Measurements from ENCODE around the gene SPG11. TPM values are rescaled to one million over a fixed set of nuclear protein-coding genes. Genes with fewer than 3 reads are reported as not detected.

Gene SPG11
- total RNA-seq, 1 experiment from 2014 or later, result 55.0 TPM

GRCh38 chr15:44595246-44595645, 68.2 kb downstream of the SPG11 start:
- intact Hi-C loops (cut with micrococcal nuclease; ENCODE audit: unreplicated experiment) (loop anchor here (10.0 kb wide), 1 partner anchor 140 kb away; the partner anchor contains the start of gene TRIM69), in situ Hi-C loops (cut with HindIII; ENCODE audit: low pct_unique_long_range_greater_than_20kb, low sequenced_read_pairs) (no loop called here)
- no peak for TF ChIP-seq POLR2AphosphoS5 (IDR thresholded peaks at IDR 0.05; ENCODE audit: low read depth, low read length)
- DNase-seq (ENCODE audit: low read depth, low spot score), result no peak
- Histone ChIP-seq H3K36me3 (ENCODE audit: control insufficient read depth, insufficient read depth, low read length) (peaks cover 8% of the 10 kb centered on the region), H3K27me3 (ENCODE audit: control insufficient read depth, insufficient read depth, low read length) (no peaks in the 10 kb centered on the region), H3K4me1 (ENCODE audit: control insufficient read depth, insufficient read depth, low read length) (no peaks in the 10 kb centered on the region), H3K27ac (ENCODE audit: low read length) (no peak overlapping the region), H3K9me3 (ENCODE audit: control insufficient read depth, insufficient read depth, low read depth, low read length) (no peaks in the 10 kb centered on the region), H3K4me3 (ENCODE audit: low read depth in 2 of 2, low read length in 2 of 2) (no peak overlapping the region)
- BruUV-seq (replicated peaks), result no TSS peak
- POLR2A ChIA-PET, result no interaction called here
- no peak for ATAC-seq
- CTCF ChIA-PET, result no interaction called here

DNA sequence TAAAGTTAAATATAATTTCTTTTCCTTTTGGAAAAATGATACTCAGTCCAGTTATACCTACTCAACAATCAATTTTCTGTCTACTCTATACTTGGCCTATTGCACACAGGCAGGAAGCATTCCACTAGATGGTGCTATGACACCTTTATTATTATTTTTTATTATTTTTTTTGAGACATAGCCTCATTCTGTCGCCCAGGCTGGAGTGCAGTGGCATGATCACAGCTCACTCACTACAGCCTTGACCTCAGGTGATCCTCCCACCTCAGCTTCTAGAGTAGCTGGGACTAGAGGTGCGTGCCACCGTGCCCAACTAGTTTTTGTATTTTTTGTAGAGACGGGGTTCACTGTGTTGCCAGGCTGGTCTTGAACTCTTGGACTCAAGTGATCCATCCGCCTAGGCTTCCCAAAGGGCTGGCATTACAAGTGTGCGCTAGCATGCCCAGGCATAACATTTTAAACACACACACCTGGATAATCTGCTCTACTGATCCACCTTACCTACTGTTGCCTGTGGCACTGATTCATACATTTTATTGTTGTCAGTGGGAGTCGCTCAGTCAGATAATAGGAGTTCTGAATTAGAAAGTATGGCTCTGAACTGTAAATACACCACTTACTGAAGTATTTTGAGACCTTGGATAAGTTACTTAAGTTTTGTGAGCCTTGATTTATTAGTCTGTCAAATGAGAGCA, 70.3 kb downstream of the SPG11 start:
- intact Hi-C loops (cut with micrococcal nuclease; ENCODE audit: unreplicated experiment) (loop anchor here (10.0 kb wide), 1 partner anchor 142 kb away; the partner anchor contains the start of gene TRIM69), in situ Hi-C loops (cut with HindIII; ENCODE audit: low pct_unique_long_range_greater_than_20kb, low sequenced_read_pairs) (no loop called here)
- Histone ChIP-seq H3K9me3 (ENCODE audit: control insufficient read depth, insufficient read depth, low read depth, low read length) (no peaks in the 10 kb centered on the region), H3K36me3 (ENCODE audit: control insufficient read depth, insufficient read depth, low read length) (peaks cover 13% of the 10 kb centered on the region), H3K4me1 (ENCODE audit: control insufficient read depth, insufficient read depth, low read length) (no peaks in the 10 kb centered on the region), H3K27ac (ENCODE audit: low read length) (no peak overlapping the region), H3K27me3 (ENCODE audit: control insufficient read depth, insufficient read depth, low read length) (no peaks in the 10 kb centered on the region), H3K4me3 (ENCODE audit: low read depth in 2 of 2, low read length in 2 of 2) (no peak overlapping the region)
- ATAC-seq (peak; percentile 83), DNase-seq (ENCODE audit: low read depth, low spot score) (no peak)
- TF ChIP-seq, protein P1, sequence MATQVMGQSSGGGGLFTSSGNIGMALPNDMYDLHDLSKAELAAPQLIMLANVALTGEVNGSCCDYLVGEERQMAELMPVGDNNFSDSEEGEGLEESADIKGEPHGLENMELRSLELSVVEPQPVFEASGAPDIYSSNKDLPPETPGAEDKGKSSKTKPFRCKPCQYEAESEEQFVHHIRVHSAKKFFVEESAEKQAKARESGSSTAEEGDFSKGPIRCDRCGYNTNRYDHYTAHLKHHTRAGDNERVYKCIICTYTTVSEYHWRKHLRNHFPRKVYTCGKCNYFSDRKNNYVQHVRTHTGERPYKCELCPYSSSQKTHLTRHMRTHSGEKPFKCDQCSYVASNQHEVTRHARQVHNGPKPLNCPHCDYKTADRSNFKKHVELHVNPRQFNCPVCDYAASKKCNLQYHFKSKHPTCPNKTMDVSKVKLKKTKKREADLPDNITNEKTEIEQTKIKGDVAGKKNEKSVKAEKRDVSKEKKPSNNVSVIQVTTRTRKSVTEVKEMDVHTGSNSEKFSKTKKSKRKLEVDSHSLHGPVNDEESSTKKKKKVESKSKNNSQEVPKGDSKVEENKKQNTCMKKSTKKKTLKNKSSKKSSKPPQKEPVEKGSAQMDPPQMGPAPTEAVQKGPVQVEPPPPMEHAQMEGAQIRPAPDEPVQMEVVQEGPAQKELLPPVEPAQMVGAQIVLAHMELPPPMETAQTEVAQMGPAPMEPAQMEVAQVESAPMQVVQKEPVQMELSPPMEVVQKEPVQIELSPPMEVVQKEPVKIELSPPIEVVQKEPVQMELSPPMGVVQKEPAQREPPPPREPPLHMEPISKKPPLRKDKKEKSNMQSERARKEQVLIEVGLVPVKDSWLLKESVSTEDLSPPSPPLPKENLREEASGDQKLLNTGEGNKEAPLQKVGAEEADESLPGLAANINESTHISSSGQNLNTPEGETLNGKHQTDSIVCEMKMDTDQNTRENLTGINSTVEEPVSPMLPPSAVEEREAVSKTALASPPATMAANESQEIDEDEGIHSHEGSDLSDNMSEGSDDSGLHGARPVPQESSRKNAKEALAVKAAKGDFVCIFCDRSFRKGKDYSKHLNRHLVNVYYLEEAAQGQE (IDR thresholded peaks at IDR 0.05; ENCODE audit: insufficient read depth in 1 of 2, low read depth in 2 of 2, low read length in 1 of 2), result no peak
- TF ChIP-seq CTCF (IDR thresholded peaks at IDR 0.05) (peak; percentile 73), SIN3A (IDR thresholded peaks at IDR 0.05; ENCODE audit: borderline replicate concordance, insufficient read depth, low read depth, low read length) (no peak), TCF7L2 (IDR thresholded peaks at IDR 0.05; ENCODE audit: low read depth, low read length) (no peak)
- no TSS peak for BruUV-seq (replicated peaks)
- ChIA-PET CTCF (interaction anchor here (0.6 to 0.7 kb wide), 2 partner anchors 67 to 123 kb away, joined by 3 to 4 read pairs; no protein-coding TSS in a partner anchor), POLR2A (interaction anchor here (0.6 kb wide), 2 partner anchors 740 to 1396 kb away, joined by 3 to 4 read pairs; no protein-coding TSS in a partner anchor)

DNA sequence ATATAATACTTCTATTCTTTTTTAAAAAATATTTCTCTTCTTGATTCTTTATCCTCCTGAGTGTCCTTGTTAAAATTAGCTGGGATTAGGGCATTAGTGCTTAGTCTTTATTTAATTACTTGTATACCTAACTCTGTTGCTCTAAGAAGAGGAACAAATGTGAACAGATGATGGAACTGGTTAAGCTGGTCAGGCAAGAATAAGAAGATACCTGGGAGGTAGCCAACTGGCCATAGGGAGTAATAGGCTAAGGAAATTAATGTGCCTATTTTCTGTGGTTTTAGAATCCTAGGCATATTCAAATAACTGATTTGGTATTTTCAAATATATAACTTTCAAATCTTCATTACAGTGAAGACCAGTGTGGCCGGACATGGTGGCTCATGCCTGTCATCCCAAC, 72.1 kb downstream of the SPG11 start:
- ChIA-PET POLR2A (interaction anchor here (0.7 kb wide), 1 partner anchor 458 kb away, joined by 18 read pairs; no protein-coding TSS in a partner anchor), CTCF (no interaction called here)
- Histone ChIP-seq H3K27ac (ENCODE audit: low read length) (no peak overlapping the region), H3K4me1 (ENCODE audit: control insufficient read depth, insufficient read depth, low read length) (no peaks in the 10 kb centered on the region), H3K36me3 (ENCODE audit: control insufficient read depth, insufficient read depth, low read length) (peaks cover 13% of the 10 kb centered on the region), H3K4me3 (ENCODE audit: low read depth in 2 of 2, low read length in 2 of 2) (no peak overlapping the region), H3K9me3 (ENCODE audit: control insufficient read depth, insufficient read depth, low read depth, low read length) (no peaks in the 10 kb centered on the region), H3K27me3 (ENCODE audit: control insufficient read depth, insufficient read depth, low read length) (no peaks in the 10 kb centered on the region)
- in situ Hi-C loops (cut with HindIII; ENCODE audit: low pct_unique_long_range_greater_than_20kb, low sequenced_read_pairs), result no loop called here
- TF ChIP-seq, protein P1 (IDR thresholded peaks at IDR 0.05; ENCODE audit: insufficient read depth in 1 of 2, low read depth in 2 of 2, low read length in 1 of 2), result no peak
- TF ChIP-seq POLR2AphosphoS5 (IDR thresholded peaks at IDR 0.05; ENCODE audit: low read depth, low read length), result no peak
- TF ChIP-seq CTCF (IDR thresholded peaks at IDR 0.05), result no peak
- TF ChIP-seq TCF7L2 (IDR thresholded peaks at IDR 0.05; ENCODE audit: low read depth, low read length), result no peak
- TF ChIP-seq SIN3A (IDR thresholded peaks at IDR 0.05; ENCODE audit: borderline replicate concordance, insufficient read depth, low read depth, low read length), result no peak
- DNase-seq (ENCODE audit: low read depth, low spot score), result no peak
- intact Hi-C loops (cut with micrococcal nuclease; ENCODE audit: unreplicated experiment), result loop anchor here (10.0 kb wide), 1 partner anchor 143 kb away; the partner anchor contains the start of gene TRIM69
- BruUV-seq (replicated peaks), result no TSS peak
- no peak for ATAC-seq

Measured in Panc1 (cell line).